LNCaP clone FGC (cell line): ENCODE data around the gene SCAMP4.
A peak's percentile ranks its signal among the peaks of the same experiment; 100 is the strongest.

Experiments
- DNase-seq: peaks from one replicate; pipeline ENCODE4 v3.0.0-alpha.2; 2011; ENCODE audit warnings: low read depth
- H3K4me3 ChIP-seq: 2 replicates; pipeline ENCODE4 v1.5.1; 2011; ENCODE audit warnings: mild to moderate bottlenecking, low read depth, low read length, control low read depth
- CTCF ChIP-seq: IDR thresholded peaks from 2 replicates; pipeline ENCODE4 v1.5.1; 2012; ENCODE audit warnings: mild to moderate bottlenecking; ENCODE audit not compliant: control insufficient read depth, insufficient read depth; ENCODE audit errors: extremely low read depth

The SCAMP4 gene

DNA sequence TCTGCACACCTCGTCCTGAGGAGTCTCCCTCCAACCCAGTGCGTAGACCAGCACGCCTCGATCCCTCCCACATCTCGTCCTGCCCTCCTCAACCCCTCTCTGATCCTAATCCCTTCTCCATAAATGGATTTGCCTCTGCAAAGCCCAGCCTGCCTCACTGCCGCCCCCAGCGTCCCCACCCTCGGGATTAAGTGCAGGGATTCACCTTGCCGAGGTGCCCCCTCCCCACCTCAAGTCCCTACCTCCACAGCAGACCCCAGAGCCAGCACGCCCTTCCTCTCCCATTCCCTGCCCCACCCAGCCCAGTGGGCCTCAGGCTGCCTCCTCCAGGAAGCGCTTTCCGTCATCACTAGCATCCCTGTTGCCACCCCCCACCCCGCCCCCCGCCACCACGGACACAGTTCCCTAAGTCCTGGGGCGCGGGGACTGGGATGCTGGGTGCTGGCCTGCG is 45.8 kb upstream of the SCAMP4 start:
- TF ChIP-seq CTCF: no peak
- DNase-seq: no peak
- H3K4me3 ChIP-seq: no peak overlapping the region

DNA sequence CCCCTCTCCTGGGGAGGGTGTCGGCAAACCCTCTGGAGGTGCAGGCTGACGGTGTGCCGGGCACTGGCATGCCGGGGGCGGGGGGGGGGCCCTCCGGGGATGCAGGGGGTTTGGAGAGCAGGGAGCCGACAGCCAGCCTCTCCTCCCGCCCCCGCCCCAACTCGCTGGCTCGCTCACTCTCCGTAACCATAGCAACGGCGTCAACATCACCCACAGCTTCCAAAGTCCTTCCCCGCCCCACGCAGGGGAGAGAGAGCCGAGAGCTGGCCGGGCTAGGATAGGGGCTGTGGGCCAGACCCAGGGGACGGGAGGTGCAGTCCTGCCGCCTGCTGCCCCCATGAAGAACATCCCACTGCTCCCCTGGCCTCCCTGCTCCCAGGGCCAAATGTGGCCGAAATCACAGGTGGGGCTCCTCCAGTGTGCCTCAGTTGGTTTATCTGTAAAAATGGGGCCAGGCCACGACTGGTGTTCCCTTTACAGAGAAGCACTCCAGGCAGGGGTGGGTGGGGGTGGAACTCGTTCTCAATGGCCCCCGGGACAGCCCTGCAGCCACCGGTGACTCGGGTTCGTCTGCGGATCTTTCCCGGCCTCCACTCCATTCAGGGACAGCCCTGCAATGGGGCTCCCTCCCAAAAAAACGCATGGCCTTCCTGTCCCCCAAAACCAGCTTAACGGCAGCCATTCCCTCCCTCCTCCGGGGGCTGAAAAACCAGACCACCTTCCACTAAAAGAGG is 45.0 kb upstream of the SCAMP4 start:
- DNase-seq: no peak
- no peak for TF ChIP-seq CTCF
- H3K4me3 ChIP-seq: peak overlapping the region; percentile 84

GRCh38 chr19:1860821-1861598 is 44.2 kb upstream of the SCAMP4 start:
- peak overlapping the region; percentile 84 for H3K4me3 ChIP-seq
- no peak for TF ChIP-seq CTCF
- DNase-seq: no peak

GRCh38 chr19:1861599-1862031 is 43.6 kb upstream of the SCAMP4 start:
- no peak for TF ChIP-seq CTCF
- no peak for DNase-seq
- H3K4me3 ChIP-seq: peak overlapping the region; percentile 84

DNA sequence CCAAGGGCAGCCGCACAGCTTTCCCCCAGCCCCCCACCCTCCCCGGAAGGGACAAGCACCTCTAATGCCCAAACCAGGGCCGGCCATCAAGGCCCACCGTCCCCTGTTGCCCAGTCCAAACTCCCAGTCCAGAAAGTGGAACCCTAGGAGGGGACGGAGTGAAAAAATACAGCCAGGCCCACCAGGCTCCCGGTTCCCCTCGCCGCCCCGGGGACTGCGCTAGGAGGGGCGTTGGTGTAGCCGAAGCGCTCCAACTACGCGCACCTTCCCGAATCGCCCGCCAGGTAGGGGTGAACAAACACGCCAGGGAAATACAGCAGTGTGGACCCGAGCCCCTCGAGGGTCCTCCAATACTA is 43.2 kb upstream of the SCAMP4 start:
- H3K4me3 ChIP-seq: peak overlapping the region; percentile 84
- TF ChIP-seq CTCF: no peak
- no peak for DNase-seq

GRCh38 chr19:1862424-1863327 is 42.5 kb upstream of the SCAMP4 start:
- H3K4me3 ChIP-seq: peak overlapping the region; percentile 84
- TF ChIP-seq CTCF: no peak
- no peak for DNase-seq
